ENCODE data around the gene SPATA31D3.
"Not testable (repeated sequence)": the region's sequence is repeated elsewhere in the genome, so short reads cannot be mapped to it uniquely, and the experiment has no call there.

SPATA31D3 gene

GRCh38 chr9:81943393-81943792, at the start of gene SPATA31D3:
Gene SPATA31D3 (plus strand): TSS chr9:81943500. CDS start chr9:81943586, 86 bp downstream.
- DNase-seq (ENCODE audit: low read depth); H3K4me3 ChIP-seq (ENCODE audit: low read depth, low read length): not testable (repeated sequence)

- no peak for DNase-seq (ENCODE audit: low read depth)
- no peak overlapping the region for H3K4me3 ChIP-seq (ENCODE audit: low read depth, low read length)
Observed at GRCh38 chr9:81893929-81894328, 49.4 kb upstream of the SPATA31D3 start.

GRCh38 chr9:81894891-81895290, 48.4 kb upstream of the SPATA31D3 start:
- no peak overlapping the region for H3K4me3 ChIP-seq (ENCODE audit: low read depth, low read length)
- no peak for DNase-seq (ENCODE audit: low read depth)

GRCh38 chr9:81896070-81896469, 47.2 kb upstream of the SPATA31D3 start:
- no peak overlapping the region for H3K4me3 ChIP-seq (ENCODE audit: low read depth, low read length)
- DNase-seq (ENCODE audit: low read depth), result no peak

GRCh38 chr9:81898851-81899250, 44.4 kb upstream of the SPATA31D3 start:
- H3K4me3 ChIP-seq (ENCODE audit: low read depth, low read length), result no peak overlapping the region
- no peak for DNase-seq (ENCODE audit: low read depth)

GRCh38 chr9:81902196-81902595, 41.1 kb upstream of the SPATA31D3 start:
- no peak overlapping the region for H3K4me3 ChIP-seq (ENCODE audit: low read depth, low read length)
- no peak for DNase-seq (ENCODE audit: low read depth)

- peak; percentile 10 for DNase-seq (ENCODE audit: low read depth)
Observed at GRCh38 chr9:81902626-81903025, 40.7 kb upstream of the SPATA31D3 start.

GRCh38 chr9:81906671-81907070, 36.6 kb upstream of the SPATA31D3 start:
- no peak overlapping the region for H3K4me3 ChIP-seq (ENCODE audit: low read depth, low read length)
- peak; percentile 40 for DNase-seq (ENCODE audit: low read depth)

More at GRCh38 chr9:81902626-81903025, 40.7 kb upstream of the SPATA31D3 start:
- no peak overlapping the region for H3K4me3 ChIP-seq (ENCODE audit: low read depth, low read length)

GRCh38 chr9:81912135-81912534, 31.2 kb upstream of the SPATA31D3 start:
- no peak overlapping the region for H3K4me3 ChIP-seq (ENCODE audit: low read depth, low read length)
- DNase-seq (ENCODE audit: low read depth), result no peak

- no peak overlapping the region for H3K4me3 ChIP-seq (ENCODE audit: low read depth, low read length)
- DNase-seq (ENCODE audit: low read depth), result no peak
Observed at GRCh38 chr9:81915801-81916505, 27.3 kb upstream of the SPATA31D3 start.

- not testable (repeated sequence) for H3K4me3 ChIP-seq (ENCODE audit: low read depth, low read length); DNase-seq (ENCODE audit: low read depth)
Observed at GRCh38 chr9:81918507-81918906, 24.8 kb upstream of the SPATA31D3 start.

GRCh38 chr9:81928305-81928704, 15.0 kb upstream of the SPATA31D3 start, which contains the start of gene SPATA31D4:
Gene SPATA31D4 (plus strand): TSS chr9:81928428. CDS start chr9:81928514, 86 bp downstream.
- not testable (repeated sequence) for H3K4me3 ChIP-seq (ENCODE audit: low read depth, low read length); DNase-seq (ENCODE audit: low read depth)

GRCh38 chr9:81930147-81930546, 13.2 kb upstream of the SPATA31D3 start:
- DNase-seq (ENCODE audit: low read depth); H3K4me3 ChIP-seq (ENCODE audit: low read depth, low read length): not testable (repeated sequence)

GRCh38 chr9:81933547-81933946, 9.8 kb upstream of the SPATA31D3 start:
- DNase-seq (ENCODE audit: low read depth), result not testable (repeated sequence)

GRCh38 chr9:81948650-81949049, 5.3 kb downstream of the SPATA31D3 start:
- DNase-seq (ENCODE audit: low read depth); H3K4me3 ChIP-seq (ENCODE audit: low read depth, low read length): not testable (repeated sequence)

More at GRCh38 chr9:81933547-81933946, 9.8 kb upstream of the SPATA31D3 start:
- H3K4me3 ChIP-seq (ENCODE audit: low read depth, low read length), result not testable (repeated sequence)

- no peak for DNase-seq (ENCODE audit: low read depth)
- no peak overlapping the region for H3K4me3 ChIP-seq (ENCODE audit: low read depth, low read length)
Observed at GRCh38 chr9:81953096-81953495, 9.8 kb downstream of the SPATA31D3 start.

- DNase-seq (ENCODE audit: low read depth), result no peak
- H3K4me3 ChIP-seq (ENCODE audit: low read depth, low read length), result no peak overlapping the region
Observed at GRCh38 chr9:81955625-81956024, 12.3 kb downstream of the SPATA31D3 start.

GRCh38 chr9:81964218-81965171, 21.2 kb downstream of the SPATA31D3 start:
- no peak overlapping the region for H3K4me3 ChIP-seq (ENCODE audit: low read depth, low read length)
- DNase-seq (ENCODE audit: low read depth), result no peak

- no peak overlapping the region for H3K4me3 ChIP-seq (ENCODE audit: low read depth, low read length)
- no peak for DNase-seq (ENCODE audit: low read depth)
Observed at GRCh38 chr9:81968026-81968425, 24.7 kb downstream of the SPATA31D3 start.

- DNase-seq (ENCODE audit: low read depth), result no peak
- no peak overlapping the region for H3K4me3 ChIP-seq (ENCODE audit: low read depth, low read length)
Observed at GRCh38 chr9:81969971-81970370, 26.7 kb downstream of the SPATA31D3 start.

Data from skeletal muscle cell (primary cell).